HepG2 (cell line): ENCODE measurements around the gene PXK. TPM values are rescaled to one million over a fixed set of nuclear protein-coding genes. Genes with fewer than 3 reads are reported as not detected.

Experiments
- CBX5 ChIP-seq: sonication (generic); formaldehyde crosslinking; IDR thresholded peaks from 2 replicates; pipeline ENCODE4 v1.4.0; 2020; ENCODE audit warnings: missing genetic modification reagents, borderline replicate concordance
- CSRNP2 ChIP-seq: sonication (generic); formaldehyde crosslinking; conservative IDR thresholded peaks from 2 replicates; pipeline ENCODE4 v1.8.0; 2022; ENCODE audit warnings: low read depth, missing genetic modification reagents
- GATA4 ChIP-seq: sonication (generic); IDR thresholded peaks from 2 replicates; pipeline ENCODE4 v1.6.1; 2016; ENCODE audit warnings: antibody characterized with exemption, low read depth, borderline replicate concordance
- HNF1A ChIP-seq, 2 experiments: sonication (generic) in 1 of 2; formaldehyde crosslinking in 1 of 2; IDR thresholded peaks; 2 replicates each; pipeline versions ENCODE4 v1.4.0 to v1.6.1; 2016 to 2020; ENCODE audit warnings: borderline replicate concordance in 1 of 2, low read depth in 1 of 2, mild to moderate bottlenecking in 1 of 2, missing genetic modification reagents in 1 of 2
- NR1H2 ChIP-seq: sonication (generic); formaldehyde crosslinking; IDR thresholded peaks from 2 replicates; pipeline ENCODE4 v1.8.1; 2022; ENCODE audit warnings: low read depth, missing genetic modification reagents, borderline replicate concordance
- PAF1 ChIP-seq: IDR thresholded peaks from 2 replicates; pipeline ENCODE4 v1.6.1; 2016; ENCODE audit warnings: missing genetic modification reagents, missing compliant biosample characterization
- PRDM10 ChIP-seq: sonication (generic); formaldehyde crosslinking; IDR thresholded peaks from 2 replicates; pipeline ENCODE4 v1.4.0; 2020; ENCODE audit warnings: low read depth, missing genetic modification reagents
- RFX5 ChIP-seq: IDR thresholded peaks from 2 replicates; pipeline ENCODE4 v1.6.1; 2011; ENCODE audit warnings: low read depth, low read length, improper control_type of control experiment
- SALL2 ChIP-seq: sonication (generic); formaldehyde crosslinking; IDR thresholded peaks from 2 replicates; pipeline ENCODE4 v1.8.1; 2023; ENCODE audit warnings: mild to moderate bottlenecking, missing genetic modification reagents, inconsistent platforms
- SRSF1 ChIP-seq: fragments of 200-400 bp; formaldehyde crosslinking; optimal IDR thresholded peaks from 2 replicates; pipeline ENCODE3; 2017; ENCODE audit warnings: mild to moderate bottlenecking, low read depth, low read length, moderate library complexity
- THAP11 ChIP-seq: IDR thresholded peaks from 2 replicates; pipeline ENCODE4 v1.6.1; 2016; ENCODE audit warnings: missing biosample characterization, missing genetic modification reagents
- ZFYVE20 ChIP-seq: sonication (generic); formaldehyde crosslinking; IDR thresholded peaks from 2 replicates; pipeline ENCODE4 v1.8.0; 2023; ENCODE audit warnings: low read depth, mild to moderate bottlenecking, moderate library complexity, missing genetic modification reagents, borderline replicate concordance
- ZMYM4 ChIP-seq: sonication (generic); formaldehyde crosslinking; IDR thresholded peaks from 2 replicates; pipeline ENCODE4 v1.8.1; 2023; ENCODE audit warnings: mild to moderate bottlenecking, missing genetic modification reagents
- ZNF12 ChIP-seq: sonication (generic); formaldehyde crosslinking; IDR thresholded peaks from 2 replicates; pipeline ENCODE4 v1.5.0; 2020; ENCODE audit warnings: missing genetic modification reagents
- ZNF704 ChIP-seq: sonication (generic); formaldehyde crosslinking; IDR thresholded peaks from 2 replicates; pipeline ENCODE4 v1.8.1; 2023; ENCODE audit warnings: mild to moderate bottlenecking, inconsistent platforms, moderate library complexity, missing genetic modification reagents, borderline replicate concordance
- ZNF724P ChIP-seq: sonication (generic); formaldehyde crosslinking; IDR thresholded peaks from 2 replicates; pipeline ENCODE4 v1.8.0; 2022; ENCODE audit warnings: missing genetic modification reagents, borderline replicate concordance
- polyA plus RNA-seq, 8 experiments: library from polyadenylated mRNA; depleted of rRNA in 3 of 8; stranded (reverse) in 7 of 8; unstranded in 1 of 8; fragments of >200 nt; fragmentation: Illumina TruSeq in 4 of 8; extraction: Trizol in 4 of 8; gene quantifications; 2 replicates each; pipeline versions ENCODE4 v1.2.1 to v1.2.3, GENCODE V29; 2011 to 2016; ENCODE audit warnings: low read depth in 4 of 8, missing spikeins in 1 of 8, mixed read lengths in 1 of 8; ENCODE audit not compliant: insufficient read depth in 1 of 8
- total RNA-seq, 5 experiments: library from RNA; depleted of rRNA; stranded (reverse); fragments of >200 nt; fragmentation: Illumina TruSeq; extraction: Trizol; gene quantifications; 2 replicates each; pipeline ENCODE4 v1.2.3, GENCODE V29; 2016; ENCODE audit warnings: low read depth in 1 of 5

PXK gene
- total and polyA plus RNA-seq, 2 of the 13 experiments (the other 11 are each of a cell fraction or from before 2014, with no cell fraction given): 6.4 to 18.6 TPM

GRCh38 chr3:58433400-58434167 lies 100.9 kb downstream of the PXK start, which contains the start of gene PDHB (continued):
- TF ChIP-seq HNF1A (IDR thresholded peaks at IDR 0.05; ENCODE audit: low read depth): no peak
- peak; percentile 42; the same call in 1 of the 2 replicates for TF ChIP-seq HNF1A (CRISPR knock-in tag; IDR thresholded peaks at IDR 0.05; ENCODE audit: borderline replicate concordance)
- TF ChIP-seq ZFYVE20 (CRISPR knock-in tag): 0 out of 2 replicates have a peak, but pooled peaks have one; percentile 36
- 0 out of 2 replicates have a peak, but pooled peaks have one; percentile 29 for TF ChIP-seq CSRNP2 (CRISPR knock-in tag)
- TF ChIP-seq ZNF724P (CRISPR knock-in tag): 0 out of 2 replicates have a peak, but pooled peaks have one; percentile 35
- TF ChIP-seq THAP11 (CRISPR knock-in tag): peak; percentile 71
- no peak for TF ChIP-seq ZNF704 (CRISPR knock-in tag)
- TF ChIP-seq SRSF1: no peak
- no peak for TF ChIP-seq RFX5
- 0 out of 2 replicates have a peak, but pooled peaks have one; percentile 52 for TF ChIP-seq ZNF12
- peak; percentile 49; the same call in 1 of the 2 replicates for TF ChIP-seq PRDM10 (CRISPR knock-in tag)
- no peak for TF ChIP-seq SALL2
- TF ChIP-seq ZMYM4 (CRISPR knock-in tag): peak; percentile 83
- no peak; the same call in 1 of the 2 replicates for TF ChIP-seq GATA4
- TF ChIP-seq CBX5: 0 out of 2 replicates have a peak, but pooled peaks have one; percentile 17
- TF ChIP-seq PAF1 (CRISPR knock-in tag): no peak
- TF ChIP-seq NR1H2: 0 out of 2 replicates have a peak, but pooled peaks have one; percentile 25
